ENCODE data around the gene NUDT4B. TPM values are rescaled to one million over a fixed set of nuclear protein-coding genes. Genes with fewer than 3 reads are reported as not detected.
"Not testable (repeated sequence)": the region's sequence is repeated elsewhere in the genome, so short reads cannot be mapped to it uniquely, and the experiment has no call there.

The NUDT4B gene
- total and polyA plus RNA-seq, 7 donors, result 3.0 to 16.3 (median 10.7) TPM; not detected in 1

DNA sequence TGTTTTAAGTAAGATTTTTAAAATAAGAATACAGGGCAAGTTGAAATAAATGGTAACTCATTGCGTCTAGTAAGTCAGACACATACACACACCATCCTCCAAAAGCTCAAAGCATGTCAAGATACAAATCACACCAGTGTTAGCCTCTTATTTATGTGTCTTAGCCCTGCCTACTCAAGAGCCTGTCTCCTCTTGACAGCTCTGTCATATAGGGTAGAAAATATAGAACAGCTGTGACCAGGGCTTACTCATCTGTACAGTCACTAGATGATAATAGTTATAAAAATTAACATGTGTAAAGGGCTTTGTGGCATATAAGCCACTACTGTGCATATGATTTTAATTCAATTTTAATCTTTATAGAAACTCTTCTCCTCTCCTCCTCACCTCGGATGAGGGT, 7.7 kb downstream of the NUDT4B start:
- H3K9me3 ChIP-seq; H3K27me3 ChIP-seq; DNase-seq; H3K4me1 ChIP-seq; H3K36me3 ChIP-seq; intact Hi-C loops (cut with DNase I); H3K27ac ChIP-seq; H3K4me3 ChIP-seq: not testable (repeated sequence)
- WGBS, 2 donors, result no CpG with 5 or more reads among the region's 2 CpGs

DNA sequence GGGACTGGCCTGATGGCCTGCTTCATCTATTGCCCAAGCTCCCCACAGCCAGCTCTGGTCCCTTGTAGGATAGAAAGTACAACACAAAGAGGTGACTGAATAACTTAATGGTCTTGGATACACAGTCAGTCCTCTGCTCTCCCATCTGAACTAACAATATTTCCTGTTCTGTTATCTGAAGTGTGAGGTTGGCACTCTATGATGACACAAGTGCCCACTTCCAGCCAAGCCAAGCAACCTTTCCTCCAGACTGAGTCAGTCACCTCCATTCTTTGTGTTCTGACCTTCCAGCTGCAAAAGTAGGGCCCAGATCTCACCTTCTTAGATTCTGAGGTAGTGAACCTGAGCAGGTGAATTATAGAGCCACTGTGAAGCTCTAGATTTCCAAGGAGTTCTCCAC, 8.9 kb downstream of the NUDT4B start:
- H3K4me1 ChIP-seq; intact Hi-C loops (cut with DNase I); DNase-seq; H3K27me3 ChIP-seq; H3K27ac ChIP-seq; H3K9me3 ChIP-seq; H3K4me3 ChIP-seq; H3K36me3 ChIP-seq: not testable (repeated sequence)

GRCh38 chr1:148758412-148758811, 9.8 kb downstream of the NUDT4B start:
- H3K4me3 ChIP-seq; H3K27ac ChIP-seq; intact Hi-C loops (cut with DNase I); DNase-seq; H3K27me3 ChIP-seq; H3K36me3 ChIP-seq; H3K9me3 ChIP-seq; H3K4me1 ChIP-seq: not testable (repeated sequence)
- no CpG with 5 or more reads among the region's 5 CpGs for WGBS, 2 donors

DNA sequence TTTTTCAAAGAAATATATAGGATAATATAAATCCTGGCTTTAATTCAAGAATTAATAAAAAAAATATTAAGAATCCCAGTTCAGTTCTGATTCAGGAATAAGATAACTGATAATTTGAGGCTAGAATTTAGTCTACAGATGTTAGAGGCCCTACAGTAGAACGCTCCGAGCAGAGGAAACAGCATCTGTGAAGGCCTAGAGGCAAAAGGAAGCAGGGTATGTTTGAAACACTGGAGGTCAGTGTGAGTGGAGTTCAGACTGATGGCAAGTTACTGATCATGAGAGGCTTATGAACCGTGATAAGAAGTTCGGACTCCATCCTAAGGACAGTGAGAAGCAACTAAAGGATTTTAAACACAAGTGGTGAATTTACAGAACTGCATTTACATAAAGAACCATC, 10.4 kb downstream of the NUDT4B start:
- intact Hi-C loops (cut with DNase I); H3K27ac ChIP-seq; H3K27me3 ChIP-seq; H3K4me3 ChIP-seq; DNase-seq; H3K36me3 ChIP-seq; H3K4me1 ChIP-seq; H3K9me3 ChIP-seq: not testable (repeated sequence)
- WGBS, 2 donors, result no CpG with 5 or more reads among the region's 4 CpGs

DNA sequence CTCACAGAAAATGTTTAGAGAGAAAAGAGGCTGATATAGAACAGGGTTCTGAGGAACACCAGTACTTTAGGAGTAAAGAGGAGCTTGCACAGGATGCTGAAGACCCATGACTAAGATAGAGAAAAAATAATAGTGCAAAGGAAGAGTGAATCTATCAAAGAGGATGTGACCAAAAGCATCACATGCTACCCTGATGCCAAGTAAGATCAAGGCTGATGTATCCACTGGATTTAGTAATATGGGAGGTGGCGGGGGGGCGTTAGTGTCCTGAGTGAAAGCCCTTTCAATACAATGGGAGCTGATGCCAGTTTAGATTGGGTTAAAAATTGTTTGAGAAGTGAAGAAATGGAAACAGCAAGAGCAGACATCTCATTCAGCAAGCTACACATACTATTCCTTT, 11.2 kb downstream of the NUDT4B start:
- H3K36me3 ChIP-seq; H3K27ac ChIP-seq; H3K4me3 ChIP-seq; H3K4me1 ChIP-seq; H3K27me3 ChIP-seq; intact Hi-C loops (cut with DNase I); H3K9me3 ChIP-seq: not testable (repeated sequence)
- peak; percentile 64 for DNase-seq
- WGBS, 2 donors, result 89% methylated on average over 2 of the region's 2 CpGs

GRCh38 chr1:148760206-148760605, 11.6 kb downstream of the NUDT4B start:
- no CpG with 5 or more reads among the region's 1 CpG for WGBS, 2 donors
- intact Hi-C loops (cut with DNase I); DNase-seq; H3K27me3 ChIP-seq; H3K4me1 ChIP-seq; H3K27ac ChIP-seq; H3K4me3 ChIP-seq; H3K36me3 ChIP-seq; H3K9me3 ChIP-seq: not testable (repeated sequence)

DNA sequence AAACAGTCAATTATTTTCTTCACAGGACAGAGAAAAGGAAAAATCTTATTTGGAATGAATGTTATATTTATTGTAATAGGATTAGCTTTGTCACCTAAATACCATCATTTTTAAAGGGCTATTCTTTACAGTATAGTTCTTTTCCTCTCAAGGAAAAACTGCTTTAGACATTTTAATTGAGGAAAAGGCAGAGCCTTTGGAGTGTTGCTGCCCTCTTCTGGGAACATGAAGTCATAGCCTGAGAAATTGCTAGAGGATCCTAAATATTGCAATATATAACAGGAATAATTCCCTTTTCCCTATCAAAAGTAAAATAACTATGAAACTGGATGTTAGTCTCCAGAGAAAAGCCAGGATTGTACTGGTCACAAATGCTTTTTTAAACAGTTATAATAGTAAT, 12.8 kb downstream of the NUDT4B start:
- H3K27ac ChIP-seq; H3K27me3 ChIP-seq; DNase-seq; H3K36me3 ChIP-seq; intact Hi-C loops (cut with DNase I); H3K4me1 ChIP-seq; H3K9me3 ChIP-seq; H3K4me3 ChIP-seq: not testable (repeated sequence)

DNA sequence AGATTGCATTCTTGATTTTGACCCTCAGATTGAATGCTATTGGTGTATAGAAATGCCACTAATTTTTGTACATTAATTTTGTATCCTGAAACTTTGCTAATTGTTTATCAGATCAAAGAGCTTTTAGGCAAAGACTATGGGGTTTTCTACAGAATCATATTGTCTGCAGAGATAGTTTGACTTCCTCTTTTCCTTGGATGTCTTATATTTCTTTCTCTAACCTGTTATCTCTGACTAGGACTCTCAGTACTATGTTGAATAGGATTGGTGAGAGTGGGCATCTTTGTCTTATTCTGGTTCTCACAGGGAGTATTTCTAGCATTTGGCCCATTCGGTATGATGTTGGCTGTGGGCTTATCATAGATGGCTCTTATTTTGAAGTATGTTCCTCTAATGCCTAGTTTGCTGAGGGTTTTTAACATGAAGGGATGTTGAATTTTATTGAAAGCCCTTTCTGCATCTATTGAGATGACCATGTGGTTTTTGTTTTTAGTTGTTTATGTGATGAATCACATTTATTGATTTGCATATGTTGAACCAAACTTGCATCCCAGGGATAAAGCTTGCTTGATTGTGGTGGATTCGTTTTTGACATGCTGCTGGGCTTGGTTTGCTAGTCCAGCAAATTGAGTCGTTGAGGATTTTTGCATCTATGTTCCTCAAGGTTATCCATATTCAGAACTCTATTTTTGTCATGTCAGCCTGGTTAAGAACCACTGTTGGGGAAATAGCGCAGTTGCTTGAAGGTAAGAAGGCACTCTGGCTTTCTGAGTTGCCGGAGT, 16.9 kb downstream of the NUDT4B start:
- H3K27ac ChIP-seq; H3K4me1 ChIP-seq; H3K9me3 ChIP-seq; DNase-seq; H3K27me3 ChIP-seq; H3K36me3 ChIP-seq; H3K4me3 ChIP-seq; intact Hi-C loops (cut with DNase I): not testable (repeated sequence)
- WGBS, 2 donors, result no CpG with 5 or more reads among the region's 5 CpGs

GRCh38 chr1:148768541-148768940, 20.0 kb downstream of the NUDT4B start:
- H3K9me3 ChIP-seq; DNase-seq; H3K36me3 ChIP-seq; H3K4me3 ChIP-seq; H3K4me1 ChIP-seq; H3K27me3 ChIP-seq; intact Hi-C loops (cut with DNase I); H3K27ac ChIP-seq: not testable (repeated sequence)
- no CpG with 5 or more reads among the region's 2 CpGs for WGBS, 2 donors

DNA sequence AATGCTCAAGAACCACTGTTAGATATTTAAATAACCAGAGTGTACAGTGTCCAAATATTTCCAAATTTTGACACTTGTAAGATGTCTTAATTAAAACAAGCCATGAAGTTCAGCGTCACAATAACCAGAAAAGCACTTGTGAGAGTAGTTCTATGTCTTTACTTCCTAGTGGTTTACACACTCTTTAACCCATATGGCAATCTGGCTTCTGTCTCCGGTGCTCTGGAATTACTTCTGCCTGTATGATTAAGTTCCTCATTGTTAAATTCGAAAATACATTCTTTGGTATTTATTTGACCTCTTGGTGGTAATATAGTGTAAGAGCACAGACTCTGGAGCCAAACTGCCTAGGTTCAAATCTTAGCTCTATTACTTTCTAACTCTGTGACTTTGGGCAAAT, 20.9 kb downstream of the NUDT4B start:
- H3K4me3 ChIP-seq; DNase-seq; intact Hi-C loops (cut with DNase I); H3K27ac ChIP-seq; H3K9me3 ChIP-seq; H3K4me1 ChIP-seq; H3K36me3 ChIP-seq; H3K27me3 ChIP-seq: not testable (repeated sequence)
- WGBS, 2 donors, result no CpG with 5 or more reads among the region's 3 CpGs

- H3K4me3 ChIP-seq; H3K9me3 ChIP-seq; H3K4me1 ChIP-seq; DNase-seq; H3K36me3 ChIP-seq; H3K27ac ChIP-seq; intact Hi-C loops (cut with DNase I); H3K27me3 ChIP-seq: not testable (repeated sequence)
- no CpG with 5 or more reads among the region's 4 CpGs for WGBS, 2 donors
Observed at GRCh38 chr1:148773690-148774089, 25.1 kb downstream of the NUDT4B start.

GRCh38 chr1:148774102-148774501, 25.5 kb downstream of the NUDT4B start:
- intact Hi-C loops (cut with DNase I); H3K4me1 ChIP-seq: not testable (repeated sequence)
- no CpG with 5 or more reads among the region's 1 CpG for WGBS, 2 donors

DNA sequence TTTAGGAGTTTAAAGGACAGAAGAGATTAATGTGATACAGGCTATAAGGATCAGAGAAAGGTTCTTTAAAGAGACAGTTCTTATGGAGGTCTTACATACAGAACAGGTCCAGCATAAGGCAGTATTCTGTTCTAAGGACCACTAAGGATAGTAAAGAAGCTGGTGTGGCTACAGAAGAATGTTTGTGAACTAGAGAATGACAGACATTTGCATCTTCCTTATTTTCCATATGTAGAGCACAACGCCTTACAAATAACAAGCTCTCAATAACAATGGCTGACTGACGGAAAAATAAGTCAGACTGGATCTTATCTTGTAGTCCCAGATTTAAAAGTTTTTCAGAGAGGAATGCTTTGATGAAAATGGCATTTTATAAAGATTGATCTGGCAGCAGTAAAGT, 26.7 kb downstream of the NUDT4B start:
- no CpG with 5 or more reads among the region's 2 CpGs for WGBS, 2 donors
- H3K4me3 ChIP-seq; H3K27me3 ChIP-seq; H3K9me3 ChIP-seq; intact Hi-C loops (cut with DNase I); H3K36me3 ChIP-seq; H3K27ac ChIP-seq; DNase-seq; H3K4me1 ChIP-seq: not testable (repeated sequence)

More at GRCh38 chr1:148774102-148774501, 25.5 kb downstream of the NUDT4B start:
- H3K9me3 ChIP-seq, H3K27me3 ChIP-seq, H3K27ac ChIP-seq, H3K4me3 ChIP-seq, DNase-seq, H3K36me3 ChIP-seq: not testable (repeated sequence)

- H3K9me3 ChIP-seq; H3K36me3 ChIP-seq; H3K4me1 ChIP-seq; H3K27me3 ChIP-seq; intact Hi-C loops (cut with DNase I); H3K27ac ChIP-seq; H3K4me3 ChIP-seq; DNase-seq: not testable (repeated sequence)
- WGBS, 2 donors, result no CpG with 5 or more reads among the region's 1 CpG
Observed at GRCh38 chr1:148777649-148778048, 29.1 kb downstream of the NUDT4B start.
